H7 (cell line): ENCODE measurements around the gene ONECUT2. TPM values are rescaled to one million over a fixed set of nuclear protein-coding genes. Genes with fewer than 3 reads are reported as not detected.

Experiments
- DNase-seq: peaks from one replicate; pipeline ENCODE4 v3.0.0; 2012
- H3K27me3 ChIP-seq: 2 replicates; pipeline ENCODE4 v1.6.0; 2011; ENCODE audit warnings: mild to moderate bottlenecking, low read length; ENCODE audit not compliant: control insufficient read depth, insufficient read depth
- H3K36me3 ChIP-seq: replicated peaks from 2 replicates; pipeline ENCODE4 v1.5.1; 2011; ENCODE audit warnings: low read length; ENCODE audit not compliant: control insufficient read depth, insufficient read depth
- H3K4me3 ChIP-seq: 2 replicates; pipeline ENCODE4 v1.5.1; 2011; ENCODE audit warnings: low read depth, mild to moderate bottlenecking, control low read depth, low read length, moderate library complexity; ENCODE audit not compliant: insufficient read depth
- total RNA-seq: library from RNA; depleted of rRNA; stranded (reverse); fragments of >200 nt; shearing (Covaris generic); gene quantifications from 2 replicates; pipeline ENCODE4 v1.2.3, GENCODE V29; 2014

ONECUT2 gene
- total RNA-seq, 1 experiment from 2014 or later, result 0.62 TPM

DNA sequence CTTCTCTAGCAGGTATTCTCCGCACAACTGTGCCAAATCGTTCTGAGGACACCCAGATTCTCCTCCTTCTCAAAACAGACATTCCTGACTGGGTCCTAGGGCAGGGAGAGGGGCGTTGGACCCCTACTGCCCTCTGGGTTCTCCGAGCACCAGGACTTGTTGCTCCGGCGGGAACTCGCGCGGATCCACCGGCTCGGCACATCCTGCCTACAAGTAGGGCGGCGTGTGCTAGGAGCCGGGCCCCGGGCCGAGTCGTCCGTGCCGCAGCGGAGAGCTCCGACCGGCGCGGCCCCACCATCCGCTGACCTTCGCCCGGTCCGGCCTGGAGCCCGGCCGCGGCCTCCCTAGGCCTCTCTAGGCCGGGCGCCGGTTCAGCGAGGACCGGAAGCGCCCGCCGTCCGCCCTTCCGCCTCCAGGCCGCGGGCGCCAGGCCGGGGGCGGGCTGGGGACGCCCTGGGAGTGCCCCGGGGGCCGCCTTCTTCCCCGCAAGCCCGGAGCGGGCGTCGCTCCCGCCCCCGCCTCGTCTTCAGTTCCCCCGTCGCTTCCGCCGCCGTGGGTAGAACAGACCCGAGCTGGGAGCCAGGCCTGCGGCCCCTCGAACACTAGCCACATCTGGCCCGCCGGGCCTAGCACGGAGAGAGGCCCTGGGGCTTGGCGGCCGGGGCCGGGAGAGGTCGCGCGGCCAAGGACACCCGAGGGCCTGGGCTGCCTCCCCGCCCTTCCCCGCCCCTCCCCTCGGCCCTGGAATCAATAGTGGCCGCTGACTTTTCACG lies 7.6 kb upstream of the ONECUT2 start:
- peak; percentile 87 for DNase-seq
- Histone ChIP-seq H3K27me3 (peaks cover 67% of the 10 kb centered on the region), H3K4me3 (peak overlapping the region; percentile 55), H3K36me3 (no peaks in the 10 kb centered on the region)

DNA sequence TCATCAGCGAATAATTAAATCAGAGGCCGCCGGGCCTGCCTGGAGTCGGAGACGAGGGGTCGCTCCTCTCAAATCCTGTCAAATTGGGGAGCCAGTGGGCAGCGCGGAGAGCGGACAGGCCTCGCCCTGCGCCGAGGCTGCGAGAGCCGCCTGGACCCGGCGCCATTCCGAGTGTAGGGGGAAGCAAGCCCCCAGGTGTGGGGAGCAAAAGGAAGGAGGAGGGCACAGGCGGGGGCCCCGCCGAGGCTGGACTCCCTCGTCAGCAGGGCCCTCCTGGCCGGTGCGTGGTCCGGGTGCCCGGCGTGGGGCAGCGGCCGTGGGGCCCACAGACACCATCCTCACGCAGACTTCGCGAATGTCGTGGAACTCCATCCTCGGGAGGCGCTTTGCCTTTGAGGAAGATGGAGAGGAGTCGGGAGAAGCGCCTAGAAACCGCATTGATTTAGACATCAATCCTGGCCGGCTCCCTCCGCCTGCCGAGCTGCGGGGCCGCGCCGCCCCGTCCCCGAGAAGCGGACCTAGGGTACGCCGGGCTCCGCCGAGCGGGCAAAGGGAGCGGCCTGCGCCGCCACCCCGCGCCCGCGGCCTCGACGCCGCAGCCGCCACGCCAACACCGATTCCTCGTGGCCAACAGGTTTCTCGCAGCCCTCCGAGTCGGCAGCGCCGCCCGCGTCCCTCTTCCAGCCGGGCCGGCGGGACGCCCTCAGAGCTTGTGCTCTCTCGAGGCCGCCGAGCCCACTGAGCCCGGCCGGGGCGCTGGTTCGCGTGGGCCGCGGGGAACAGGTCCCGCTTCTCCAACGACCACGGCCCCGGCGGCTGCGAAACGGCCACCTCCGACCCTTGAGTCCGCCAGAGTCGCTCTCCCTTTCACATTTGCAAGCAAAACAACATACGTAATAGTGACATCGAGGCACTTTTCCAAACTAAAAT lies 6.7 kb upstream of the ONECUT2 start:
- Histone ChIP-seq H3K4me3 (peak overlapping the region; percentile 55), H3K27me3 (peaks cover 76% of the 10 kb centered on the region), H3K36me3 (no peaks in the 10 kb centered on the region)
- DNase-seq, result peak; percentile 84

DNA sequence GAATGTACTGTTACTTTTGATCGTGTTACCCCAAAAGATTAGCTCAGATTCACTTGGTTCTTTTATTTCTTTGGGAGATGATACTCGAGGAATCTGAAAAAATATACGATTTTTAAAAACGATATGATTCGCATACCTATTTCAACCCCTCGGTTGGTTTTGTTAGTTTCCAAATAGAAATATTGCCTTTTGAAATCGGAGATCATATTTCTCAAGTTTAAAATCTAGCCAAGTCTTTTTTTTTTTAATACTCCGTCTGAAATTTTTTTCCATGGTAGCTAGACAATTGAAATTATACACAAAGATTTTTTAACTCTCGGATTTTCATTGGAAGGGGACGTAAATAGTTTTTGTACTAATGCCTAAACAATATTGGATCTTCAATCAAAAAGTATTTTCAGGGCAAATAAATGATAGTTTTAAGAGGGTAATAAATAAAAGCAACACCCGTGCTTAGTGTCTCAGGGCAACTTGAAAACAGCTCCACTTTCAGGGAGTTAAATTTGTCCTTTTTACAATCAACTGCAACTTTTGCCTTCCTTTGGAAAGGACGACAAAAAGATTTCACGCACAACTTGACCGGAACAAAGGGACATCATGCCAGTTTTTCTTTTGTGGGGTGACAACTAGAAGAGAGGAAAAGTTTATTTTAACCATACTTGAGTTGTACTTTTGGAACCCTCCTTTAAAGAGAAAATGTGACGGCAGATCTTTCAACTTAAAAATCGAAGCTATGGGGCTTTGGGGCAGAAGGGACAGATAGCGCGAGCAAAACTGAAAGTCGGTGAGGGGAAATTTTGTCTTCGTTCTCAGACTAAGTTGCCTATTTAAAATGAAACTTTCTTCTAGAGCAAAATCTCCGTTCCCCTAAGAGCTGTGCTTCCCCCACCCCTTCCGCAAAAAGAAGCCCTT lies 5.8 kb upstream of the ONECUT2 start:
- no peaks in the 10 kb centered on the region for H3K36me3 ChIP-seq
- peaks cover 85% of the 10 kb centered on the region for H3K27me3 ChIP-seq
- H3K4me3 ChIP-seq, result peak overlapping the region; percentile 55; the same call in 1 of the 2 replicates
- DNase-seq, result no peak

DNA sequence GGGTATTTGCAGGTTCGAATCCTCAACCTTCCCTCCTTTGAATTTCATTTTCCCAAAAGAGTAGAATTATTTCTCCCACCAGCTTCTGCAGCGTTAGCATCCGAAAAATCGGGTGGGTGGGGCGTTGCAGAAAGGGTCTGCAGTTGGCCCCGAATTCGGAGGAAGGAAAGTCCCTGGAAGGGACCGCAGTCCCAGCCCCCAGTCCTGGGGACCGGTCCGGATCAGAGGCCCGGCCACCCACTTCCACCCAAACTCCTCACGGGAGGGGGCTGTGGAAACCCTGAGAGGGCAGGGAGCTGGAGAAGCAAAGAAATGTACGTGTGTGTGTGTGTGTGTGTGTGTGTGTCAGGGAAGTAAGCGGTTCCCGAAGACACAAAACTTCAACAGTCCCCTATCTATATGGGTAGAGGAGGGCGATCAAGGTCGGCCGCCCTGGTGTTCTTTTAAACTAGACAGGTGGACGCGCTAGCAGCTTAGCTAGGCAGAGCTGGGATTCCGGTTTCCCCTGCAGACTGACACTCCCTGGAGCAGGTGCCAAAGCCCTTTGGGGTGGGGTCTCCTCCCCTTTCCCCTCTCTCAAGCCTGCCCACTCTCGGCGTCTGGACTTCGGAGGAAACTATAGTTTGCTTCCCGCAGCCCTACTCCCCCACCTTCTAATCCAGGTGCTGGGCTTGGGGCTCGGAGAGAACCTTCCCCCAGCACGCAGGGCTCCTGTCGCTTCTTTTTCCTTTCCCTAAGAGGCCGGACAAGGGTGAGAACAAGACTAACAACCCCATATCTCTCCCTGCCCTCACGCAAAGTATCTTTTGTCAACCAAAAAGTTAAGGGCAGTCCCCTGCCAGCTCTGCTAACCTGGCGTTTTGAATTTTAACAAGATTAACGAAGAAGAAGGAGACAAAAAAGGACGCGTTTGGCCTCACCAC lies 4.8 kb upstream of the ONECUT2 start:
- H3K27me3 ChIP-seq, result peaks cover 88% of the 10 kb centered on the region
- DNase-seq, result peak; percentile 76
- H3K4me3 ChIP-seq, result peak overlapping the region; percentile 12; the same call in 1 of the 2 replicates
- no peaks in the 10 kb centered on the region for H3K36me3 ChIP-seq

DNA sequence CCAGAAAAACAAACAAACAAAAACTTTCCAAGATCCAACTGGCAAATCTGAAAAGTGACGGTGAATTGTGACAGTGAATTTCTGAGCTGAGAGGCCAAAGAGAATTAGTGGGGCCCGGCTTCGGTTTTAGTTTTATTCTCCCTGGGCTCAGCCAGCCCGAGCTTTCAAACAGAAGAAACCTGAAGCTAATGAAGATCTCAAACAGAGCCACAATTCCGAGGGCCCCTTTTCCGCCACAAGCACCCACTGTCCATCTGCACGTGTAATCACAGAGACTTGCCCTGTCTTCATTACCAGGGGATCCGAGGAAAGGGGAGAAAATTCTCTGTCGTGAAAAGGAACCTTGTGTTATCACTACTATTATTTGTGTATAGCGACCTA lies 4.2 kb upstream of the ONECUT2 start:
- H3K36me3 ChIP-seq, result no peaks in the 10 kb centered on the region
- H3K27me3 ChIP-seq, result peaks cover 90% of the 10 kb centered on the region
- no peak overlapping the region for H3K4me3 ChIP-seq
- no peak for DNase-seq

DNA sequence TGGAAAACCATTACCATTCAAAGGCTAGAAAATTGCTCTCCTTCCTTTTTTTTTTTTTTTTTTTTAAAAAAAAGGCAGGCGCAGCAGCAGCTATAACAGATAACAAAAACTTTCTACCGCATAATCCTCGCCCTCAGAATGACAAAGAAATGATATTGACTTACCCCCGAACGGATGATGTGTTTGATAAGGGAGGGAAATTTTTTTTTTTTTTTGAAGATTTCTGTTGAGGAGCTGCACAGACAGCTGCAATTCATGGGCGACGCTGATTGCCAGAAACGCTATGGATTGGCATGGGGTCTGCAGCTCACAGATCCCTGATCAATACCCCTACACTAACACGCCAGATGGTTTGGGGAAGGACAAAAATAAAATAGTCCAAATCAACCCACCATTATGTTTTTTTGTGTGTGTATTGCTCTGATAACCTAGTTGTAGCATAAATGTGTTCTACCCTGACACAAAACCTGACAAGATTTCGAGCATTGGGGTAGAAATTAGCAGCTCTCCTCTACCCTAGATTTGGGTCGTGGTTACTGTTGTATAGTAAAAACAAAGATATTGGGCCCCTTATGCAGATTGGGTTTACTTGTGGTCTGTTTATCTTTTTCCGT lies 3.6 kb upstream of the ONECUT2 start:
- Histone ChIP-seq H3K36me3 (no peaks in the 10 kb centered on the region), H3K4me3 (no peak overlapping the region), H3K27me3 (peaks cover 90% of the 10 kb centered on the region)
- no peak for DNase-seq

DNA sequence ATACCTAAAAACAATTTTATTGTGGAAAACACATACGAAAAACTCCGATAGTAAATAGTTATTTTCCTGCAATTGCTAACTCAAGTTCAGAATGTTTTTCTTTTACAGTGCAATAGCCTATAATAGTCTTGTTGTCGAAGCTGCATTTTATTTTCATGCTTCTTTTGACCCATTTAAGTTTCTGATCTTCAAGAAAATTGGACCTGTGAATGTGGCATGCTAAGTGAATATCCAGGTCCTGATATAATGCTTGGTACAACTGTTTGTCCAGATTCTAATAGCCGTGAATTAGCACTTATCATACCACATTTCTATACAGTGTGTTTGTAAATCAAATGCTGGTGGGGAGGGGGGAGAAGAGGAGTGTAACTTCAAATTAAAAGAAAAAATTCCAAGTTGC lies 3.0 kb upstream of the ONECUT2 start:
- Histone ChIP-seq H3K4me3 (no peak overlapping the region), H3K36me3 (no peaks in the 10 kb centered on the region), H3K27me3 (peaks cover 90% of the 10 kb centered on the region)
- DNase-seq, result no peak

DNA sequence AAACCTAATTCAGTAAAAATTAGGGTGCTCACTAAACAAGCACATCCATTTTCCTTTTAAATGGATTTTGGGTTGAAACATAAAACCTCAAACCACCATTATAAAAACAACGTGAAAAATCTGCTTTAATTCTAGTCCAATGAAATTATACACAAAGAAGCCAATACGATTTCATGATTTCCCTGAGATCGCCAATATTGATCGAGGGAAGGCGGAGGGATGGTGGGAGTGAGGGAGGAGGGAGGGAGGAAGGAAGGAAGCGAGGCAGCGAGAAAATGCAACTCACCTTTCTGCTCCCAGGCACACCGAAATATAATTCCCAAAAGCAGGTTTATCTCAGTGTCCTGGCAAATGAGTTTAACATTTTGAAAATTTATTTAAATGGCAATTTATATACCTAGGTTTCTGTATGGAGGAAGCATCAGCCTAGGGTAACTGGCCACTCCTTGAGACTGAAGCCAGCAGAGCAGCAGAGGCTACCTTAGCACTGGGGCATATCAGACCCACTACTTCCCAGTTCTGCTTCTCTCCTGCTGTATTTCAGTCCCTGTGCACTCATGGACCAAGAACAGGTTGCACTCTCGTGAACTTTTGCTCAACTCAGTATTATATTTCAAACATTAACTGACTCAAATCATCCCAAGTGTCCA lies 2.3 kb upstream of the ONECUT2 start:
- H3K27me3 ChIP-seq, result peaks cover 92% of the 10 kb centered on the region
- H3K4me3 ChIP-seq, result no peak overlapping the region
- no peak for DNase-seq
- H3K36me3 ChIP-seq, result no peaks in the 10 kb centered on the region

DNA sequence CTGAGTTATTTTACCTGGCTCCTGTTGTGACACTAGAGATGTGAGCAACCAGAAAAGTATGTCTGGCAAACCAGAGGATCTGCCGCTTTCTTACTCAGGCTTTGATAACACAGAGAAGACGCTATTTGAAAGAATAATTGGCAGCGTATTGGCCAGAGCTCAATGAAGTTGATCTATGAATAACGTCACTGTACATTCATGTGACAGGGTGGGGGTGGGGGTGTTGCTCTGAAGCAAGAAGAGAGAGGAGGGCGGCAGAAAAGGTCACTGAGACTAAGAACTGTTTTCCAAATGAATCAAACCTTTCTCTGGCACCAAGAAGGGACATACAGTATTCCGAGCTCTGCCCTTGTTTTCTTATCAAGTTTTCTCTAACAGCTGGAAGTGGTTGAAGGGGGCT lies 1.7 kb upstream of the ONECUT2 start:
- DNase-seq, result no peak
- peaks cover 92% of the 10 kb centered on the region for H3K27me3 ChIP-seq
- H3K36me3 ChIP-seq, result no peaks in the 10 kb centered on the region
- no peak overlapping the region for H3K4me3 ChIP-seq

DNA sequence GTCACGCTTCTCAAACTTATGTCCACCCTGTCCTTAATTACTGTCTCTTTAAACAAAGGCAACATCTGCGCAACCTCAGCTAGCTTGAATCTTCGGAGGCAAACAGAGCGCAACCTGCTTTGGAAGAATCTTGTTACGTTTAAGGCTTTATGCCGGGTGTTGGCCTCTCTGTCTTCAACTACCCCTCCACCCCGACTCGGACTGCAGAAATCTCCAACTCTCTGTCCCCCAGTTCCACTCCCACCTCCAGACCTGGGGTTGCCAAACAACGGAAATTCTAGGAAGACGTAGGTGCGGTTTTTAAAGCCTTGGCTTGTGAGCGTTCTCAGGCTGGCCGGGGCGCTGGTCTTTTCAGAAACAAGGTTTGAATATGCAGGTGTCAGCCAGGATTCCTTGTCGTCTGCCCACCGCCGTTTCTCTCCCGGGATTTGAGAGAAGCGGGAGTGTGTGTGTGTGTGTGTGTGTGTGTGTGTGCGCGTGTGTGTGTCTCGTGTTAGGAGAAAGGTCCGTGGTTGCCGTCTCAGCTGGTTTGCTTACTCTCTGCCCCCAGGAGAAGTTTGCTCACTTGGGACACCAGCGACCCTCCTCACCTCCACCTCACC lies 1.1 kb upstream of the ONECUT2 start:
- Histone ChIP-seq H3K36me3 (no peaks in the 10 kb centered on the region), H3K27me3 (peaks cover 92% of the 10 kb centered on the region), H3K4me3 (peak overlapping the region; percentile 51)
- DNase-seq, result no peak

DNA sequence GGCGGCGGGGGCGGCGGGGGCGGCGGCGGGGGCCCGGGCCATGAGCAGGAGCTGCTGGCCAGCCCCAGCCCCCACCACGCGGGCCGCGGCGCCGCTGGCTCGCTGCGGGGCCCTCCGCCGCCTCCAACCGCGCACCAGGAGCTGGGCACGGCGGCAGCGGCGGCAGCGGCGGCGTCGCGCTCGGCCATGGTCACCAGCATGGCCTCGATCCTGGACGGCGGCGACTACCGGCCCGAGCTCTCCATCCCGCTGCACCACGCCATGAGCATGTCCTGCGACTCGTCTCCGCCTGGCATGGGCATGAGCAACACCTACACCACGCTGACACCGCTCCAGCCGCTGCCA lies 644 bp downstream of the ONECUT2 start:
- DNase-seq, result peak; percentile 63
- Histone ChIP-seq H3K4me3 (peak overlapping the region; percentile 16), H3K36me3 (no peaks in the 10 kb centered on the region), H3K27me3 (peaks cover 92% of the 10 kb centered on the region)

DNA sequence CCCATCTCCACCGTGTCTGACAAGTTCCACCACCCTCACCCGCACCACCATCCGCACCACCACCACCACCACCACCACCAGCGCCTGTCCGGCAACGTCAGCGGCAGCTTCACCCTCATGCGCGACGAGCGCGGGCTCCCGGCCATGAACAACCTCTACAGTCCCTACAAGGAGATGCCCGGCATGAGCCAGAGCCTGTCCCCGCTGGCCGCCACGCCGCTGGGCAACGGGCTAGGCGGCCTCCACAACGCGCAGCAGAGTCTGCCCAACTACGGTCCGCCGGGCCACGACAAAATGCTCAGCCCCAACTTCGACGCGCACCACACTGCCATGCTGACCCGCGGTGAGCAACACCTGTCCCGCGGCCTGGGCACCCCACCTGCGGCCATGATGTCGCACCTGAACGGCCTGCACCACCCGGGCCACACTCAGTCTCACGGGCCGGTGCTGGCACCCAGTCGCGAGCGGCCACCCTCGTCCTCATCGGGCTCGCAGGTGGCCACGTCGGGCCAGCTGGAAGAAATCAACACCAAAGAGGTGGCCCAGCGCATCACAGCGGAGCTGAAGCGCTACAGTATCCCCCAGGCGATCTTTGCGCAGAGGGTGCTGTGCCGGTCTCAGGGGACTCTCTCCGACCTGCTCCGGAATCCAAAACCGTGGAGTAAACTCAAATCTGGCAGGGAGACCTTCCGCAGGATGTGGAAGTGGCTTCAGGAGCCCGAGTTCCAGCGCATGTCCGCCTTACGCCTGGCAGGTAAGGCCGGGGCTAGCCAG lies 1.2 kb downstream of the ONECUT2 start:
- Histone ChIP-seq H3K36me3 (no peaks in the 10 kb centered on the region), H3K4me3 (peak overlapping the region; percentile 16), H3K27me3 (peaks cover 92% of the 10 kb centered on the region)
- peak; percentile 63 for DNase-seq
